ENCODE measurements around the gene SLC35F3. TPM values are rescaled to one million over a fixed set of nuclear protein-coding genes. Genes with fewer than 3 reads are reported as not detected.

SLC35F3 gene
- total RNA-seq, 2 experiments from 2014 or later, result 0.08 TPM; not detected in 1

- H3K36me3 ChIP-seq (ENCODE audit: insufficient read depth, low read length), result no peaks in the 10 kb centered on the region
- ChIA-PET CTCF (interaction anchor here (0.7 kb wide), 1 partner anchor 28 kb away, joined by 3 read pairs; no protein-coding TSS in a partner anchor), POLR2A (interaction anchor here (0.7 kb wide), 1 partner anchor 372 kb away, joined by 3 read pairs; no protein-coding TSS in a partner anchor)
- no peaks in the 10 kb centered on the region for H3K9me3 ChIP-seq (ENCODE audit: control insufficient read depth in 1 of 2, insufficient read depth in 1 of 2, low read length in 2 of 2)
- H3K4me3 Mint-ChIP-seq, result no peak overlapping the region
- no peaks in the 10 kb centered on the region for H3K4me1 Mint-ChIP-seq (ENCODE audit: low read depth)
- H3K27ac ChIP-seq (ENCODE audit: low read depth in 1 of 2, low read length in 2 of 2), result no peak overlapping the region
- H3K9me3 Mint-ChIP-seq, result no peaks in the 10 kb centered on the region
- H3K27ac Mint-ChIP-seq, result no peak overlapping the region
- no peak overlapping the region for H3K4me3 ChIP-seq (ENCODE audit: low read length)
- H3K36me3 Mint-ChIP-seq (ENCODE audit: low read depth), result no peaks in the 10 kb centered on the region
- ATAC-seq (ENCODE audit: poor library complexity) (no peak), DNase-seq (no peak)
- no peak for TF ChIP-seq CTCF (IDR thresholded peaks at IDR 0.05)
- peaks cover 44% of the 10 kb centered on the region for H3K27me3 Mint-ChIP-seq
- intact Hi-C loops (cut with DNase I, micrococcal nuclease), result no loop called here
- H3K27me3 ChIP-seq (ENCODE audit: control insufficient read depth in 1 of 2, insufficient read depth in 2 of 2, low read length in 2 of 2), result peaks cover 0 to 4% of the 10 kb centered on the region in 2 experiments
- no peaks in the 10 kb centered on the region for H3K4me1 ChIP-seq (ENCODE audit: insufficient read depth, low read length)
Measured at GRCh38 chr1:233944601-233945000, 40.1 kb downstream of the SLC35F3 start.

- Histone ChIP-seq H3K9me3 (ENCODE audit: control insufficient read depth in 1 of 2, insufficient read depth in 1 of 2, low read length in 2 of 2) (peaks cover 0 to 5% of the 10 kb centered on the region in 2 experiments), H3K4me1 (ENCODE audit: insufficient read depth, low read length) (no peaks in the 10 kb centered on the region), H3K27me3 (ENCODE audit: control insufficient read depth in 1 of 2, insufficient read depth in 2 of 2, low read length in 2 of 2) (peaks cover 0 to 4% of the 10 kb centered on the region in 2 experiments), H3K36me3 (ENCODE audit: insufficient read depth, low read length) (no peaks in the 10 kb centered on the region), H3K27ac (ENCODE audit: low read depth in 1 of 2, low read length in 2 of 2) (no peak overlapping the region), H3K4me3 (ENCODE audit: low read length) (no peak overlapping the region)
- no peak for DNase-seq
- H3K4me1 Mint-ChIP-seq (ENCODE audit: low read depth), result no peaks in the 10 kb centered on the region
- ChIA-PET POLR2A (interaction anchor here (0.7 kb wide), 1 partner anchor 373 kb away, joined by 3 read pairs; no protein-coding TSS in a partner anchor), CTCF (no interaction called here)
- intact Hi-C loops (cut with DNase I, micrococcal nuclease), result no loop called here
- H3K4me3 Mint-ChIP-seq, result no peak overlapping the region
- H3K9me3 Mint-ChIP-seq, result no peaks in the 10 kb centered on the region
- H3K36me3 Mint-ChIP-seq (ENCODE audit: low read depth), result no peaks in the 10 kb centered on the region
- no peak overlapping the region for H3K27ac Mint-ChIP-seq
- no peak for TF ChIP-seq CTCF (IDR thresholded peaks at IDR 0.05)
- peaks cover 41% of the 10 kb centered on the region for H3K27me3 Mint-ChIP-seq
- ATAC-seq (ENCODE audit: poor library complexity), result no peak
Measured at GRCh38 chr1:233945573-233945972, 41.1 kb downstream of the SLC35F3 start.

- peaks cover 41% of the 10 kb centered on the region for H3K27me3 Mint-ChIP-seq
- H3K9me3 ChIP-seq (ENCODE audit: control insufficient read depth in 1 of 2, insufficient read depth in 1 of 2, low read length in 2 of 2), result peaks cover 0 to 5% of the 10 kb centered on the region in 2 experiments
- ATAC-seq (ENCODE audit: poor library complexity) (no peak), DNase-seq (no peak)
- H3K27me3 ChIP-seq (ENCODE audit: control insufficient read depth in 1 of 2, insufficient read depth in 2 of 2, low read length in 2 of 2), result peaks cover 0 to 4% of the 10 kb centered on the region in 2 experiments
- H3K27ac Mint-ChIP-seq, result no peak overlapping the region
- H3K4me1 ChIP-seq (ENCODE audit: insufficient read depth, low read length), result no peaks in the 10 kb centered on the region
- TF ChIP-seq CTCF (IDR thresholded peaks at IDR 0.05), result no peak
- no peaks in the 10 kb centered on the region for H3K9me3 Mint-ChIP-seq
- no peak overlapping the region for H3K4me3 Mint-ChIP-seq
- H3K4me3 ChIP-seq (ENCODE audit: low read length), result no peak overlapping the region
- POLR2A ChIA-PET, result no interaction called here
- no peaks in the 10 kb centered on the region for H3K4me1 Mint-ChIP-seq (ENCODE audit: low read depth)
- H3K36me3 Mint-ChIP-seq (ENCODE audit: low read depth), result no peaks in the 10 kb centered on the region
- H3K27ac ChIP-seq (ENCODE audit: low read depth in 1 of 2, low read length in 2 of 2), result no peak overlapping the region
- no peaks in the 10 kb centered on the region for H3K36me3 ChIP-seq (ENCODE audit: insufficient read depth, low read length)
- intact Hi-C loops (cut with DNase I, micrococcal nuclease), result no loop called here
- CTCF ChIA-PET, result no interaction called here
Measured at GRCh38 chr1:233945979-233946378, 41.5 kb downstream of the SLC35F3 start.

Measured in CD4-positive, alpha-beta T cell (primary cell).